ENCODE results near the gene SLC4A5. TPM values are rescaled to one million over a fixed set of nuclear protein-coding genes. Genes with fewer than 3 reads are reported as not detected.

Gene SLC4A5
- total RNA-seq, result under 0.01 and 0.14 TPM in 2 replicates

- TF ChIP-seq, protein P1, sequence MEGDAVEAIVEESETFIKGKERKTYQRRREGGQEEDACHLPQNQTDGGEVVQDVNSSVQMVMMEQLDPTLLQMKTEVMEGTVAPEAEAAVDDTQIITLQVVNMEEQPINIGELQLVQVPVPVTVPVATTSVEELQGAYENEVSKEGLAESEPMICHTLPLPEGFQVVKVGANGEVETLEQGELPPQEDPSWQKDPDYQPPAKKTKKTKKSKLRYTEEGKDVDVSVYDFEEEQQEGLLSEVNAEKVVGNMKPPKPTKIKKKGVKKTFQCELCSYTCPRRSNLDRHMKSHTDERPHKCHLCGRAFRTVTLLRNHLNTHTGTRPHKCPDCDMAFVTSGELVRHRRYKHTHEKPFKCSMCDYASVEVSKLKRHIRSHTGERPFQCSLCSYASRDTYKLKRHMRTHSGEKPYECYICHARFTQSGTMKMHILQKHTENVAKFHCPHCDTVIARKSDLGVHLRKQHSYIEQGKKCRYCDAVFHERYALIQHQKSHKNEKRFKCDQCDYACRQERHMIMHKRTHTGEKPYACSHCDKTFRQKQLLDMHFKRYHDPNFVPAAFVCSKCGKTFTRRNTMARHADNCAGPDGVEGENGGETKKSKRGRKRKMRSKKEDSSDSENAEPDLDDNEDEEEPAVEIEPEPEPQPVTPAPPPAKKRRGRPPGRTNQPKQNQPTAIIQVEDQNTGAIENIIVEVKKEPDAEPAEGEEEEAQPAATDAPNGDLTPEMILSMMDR (conservative IDR thresholded peaks at IDR 0.05; ENCODE audit: low read depth, low read length), result no peak
- no peak within 1 kb of the TSS for H3K4me3 ChIP-seq (ENCODE audit: low read depth, low read length)
- DNase-seq (ENCODE audit: low read depth), result no peak
These were observed at the start of gene SLC4A5 for GRCh38 chr2:74343316-74343715. Gene SLC4A5 (minus strand): TSS chr2:74343416. CDS start chr2:74315023, 28,393 bp downstream.

- H3K4me3 ChIP-seq (ENCODE audit: low read depth, low read length), result peak overlapping the region; percentile 65
- DNase-seq (ENCODE audit: low read depth), result no peak
- TF ChIP-seq, protein P1 (conservative IDR thresholded peaks at IDR 0.05; ENCODE audit: low read depth, low read length), result no peak
These were observed 49.2 kb upstream of the SLC4A5 start for GRCh38 chr2:74392449-74392743.

- peak overlapping the region; percentile 65 for H3K4me3 ChIP-seq (ENCODE audit: low read depth, low read length)
- peak; percentile 51 for DNase-seq (ENCODE audit: low read depth)
- TF ChIP-seq, protein P1 (conservative IDR thresholded peaks at IDR 0.05; ENCODE audit: low read depth, low read length), result peak; percentile 97
These were observed 48.6 kb upstream of the SLC4A5 start for GRCh38 chr2:74391580-74392448.

- peak overlapping the region; percentile 65 for H3K4me3 ChIP-seq (ENCODE audit: low read depth, low read length)
- TF ChIP-seq, protein P1 (conservative IDR thresholded peaks at IDR 0.05; ENCODE audit: low read depth, low read length), result no peak
- no peak for DNase-seq (ENCODE audit: low read depth)
These were observed 48.0 kb upstream of the SLC4A5 start for GRCh38 chr2:74391209-74391579.

GRCh38 chr2:74390606-74391005, 47.4 kb upstream of the SLC4A5 start:
- DNase-seq (ENCODE audit: low read depth), result no peak
- TF ChIP-seq, protein P1 (conservative IDR thresholded peaks at IDR 0.05; ENCODE audit: low read depth, low read length), result no peak
- peak overlapping the region; percentile 65 for H3K4me3 ChIP-seq (ENCODE audit: low read depth, low read length)

DNA sequence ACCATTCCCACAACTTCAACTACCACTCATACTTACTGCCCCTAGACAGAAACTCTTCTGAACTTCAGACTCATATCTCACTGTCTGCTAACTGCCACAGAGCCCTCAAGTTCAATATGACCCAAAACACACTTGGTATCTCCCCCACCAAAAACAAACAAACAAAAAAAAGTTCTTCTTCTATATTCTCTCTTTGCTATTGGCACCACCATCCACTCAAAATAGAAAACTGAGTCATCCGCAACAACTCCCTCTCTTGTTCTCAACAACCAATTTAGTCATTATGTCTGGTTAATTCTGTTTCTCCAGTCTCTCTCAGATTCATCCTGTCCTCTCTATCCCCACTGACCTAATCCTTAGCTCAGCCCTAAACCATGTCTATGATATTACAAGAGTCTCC, 44.1 kb upstream of the SLC4A5 start:
- TF ChIP-seq, protein P1 (conservative IDR thresholded peaks at IDR 0.05; ENCODE audit: low read depth, low read length), result no peak
- no peak overlapping the region for H3K4me3 ChIP-seq (ENCODE audit: low read depth, low read length)
- no peak for DNase-seq (ENCODE audit: low read depth)

- TF ChIP-seq, protein P1 (conservative IDR thresholded peaks at IDR 0.05; ENCODE audit: low read depth, low read length), result no peak
- H3K4me3 ChIP-seq (ENCODE audit: low read depth, low read length), result no peak overlapping the region
- no peak for DNase-seq (ENCODE audit: low read depth)
These were observed 42.2 kb upstream of the SLC4A5 start for GRCh38 chr2:74385396-74385795.
